ENCODE measurements around the gene SRL. TPM values are rescaled to one million over a fixed set of nuclear protein-coding genes. Genes with fewer than 3 reads are reported as not detected.

SRL gene
- total RNA-seq, 1 experiment from 2014 or later, result not detected

DNA sequence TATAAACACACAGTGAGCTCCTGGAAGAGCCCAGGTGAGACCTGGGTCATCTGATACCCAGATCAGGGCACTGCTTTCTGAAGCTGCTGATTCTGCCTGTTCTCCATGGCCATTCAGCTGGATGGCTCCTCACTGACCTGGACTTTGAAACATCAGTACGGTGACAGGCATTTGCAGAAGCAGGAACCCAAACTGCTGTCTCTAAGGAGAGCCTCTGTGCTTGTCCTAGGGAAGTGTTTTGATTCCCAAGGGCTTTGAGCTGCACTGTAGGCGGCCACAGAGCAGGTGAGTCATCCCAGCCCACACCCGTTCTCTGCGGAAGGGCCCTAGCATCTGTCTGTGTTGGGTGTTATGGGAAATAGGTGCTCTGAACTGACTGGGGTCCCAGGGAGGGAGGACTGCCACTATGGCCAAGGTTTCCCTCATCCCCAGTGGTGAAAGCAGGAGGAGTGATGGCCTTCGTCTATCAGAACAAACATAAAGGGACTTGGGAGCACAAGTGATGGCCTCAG is 64.9 kb downstream of the SRL start:
- POLR2A ChIA-PET, result no interaction called here
- Histone ChIP-seq H3K4me1 (ENCODE audit: control insufficient read depth, insufficient read depth, low read length) (no peaks in the 10 kb centered on the region; the same call in 1 of the 2 replicates), H3K36me3 (ENCODE audit: control insufficient read depth, insufficient read depth, low read length) (no peaks in the 10 kb centered on the region), H3K27me3 (ENCODE audit: control insufficient read depth, insufficient read depth, low read length) (no peaks in the 10 kb centered on the region), H3K9me3 (ENCODE audit: control insufficient read depth, insufficient read depth, low read depth, low read length) (no peaks in the 10 kb centered on the region), H3K27ac (ENCODE audit: low read length) (no peak overlapping the region), H3K4me3 (ENCODE audit: low read depth in 2 of 2, low read length in 2 of 2) (no peak overlapping the region)
- intact Hi-C loops (cut with micrococcal nuclease; ENCODE audit: unreplicated experiment), result no loop called here
- peak; percentile 73; the same call in 1 of the 2 replicates for ATAC-seq
- BruUV-seq (replicated peaks), result no TSS peak
- CTCF ChIA-PET, result interaction anchor here (0.6 kb wide), 2 partner anchors 24 to 77 kb away, joined by 3 to 5 read pairs; no protein-coding TSS in a partner anchor
- in situ Hi-C loops (cut with HindIII; ENCODE audit: low pct_unique_long_range_greater_than_20kb, low sequenced_read_pairs), result no loop called here
- TF ChIP-seq POLR2AphosphoS5 (IDR thresholded peaks at IDR 0.05; ENCODE audit: low read depth, low read length), result no peak
- TF ChIP-seq, protein P1, sequence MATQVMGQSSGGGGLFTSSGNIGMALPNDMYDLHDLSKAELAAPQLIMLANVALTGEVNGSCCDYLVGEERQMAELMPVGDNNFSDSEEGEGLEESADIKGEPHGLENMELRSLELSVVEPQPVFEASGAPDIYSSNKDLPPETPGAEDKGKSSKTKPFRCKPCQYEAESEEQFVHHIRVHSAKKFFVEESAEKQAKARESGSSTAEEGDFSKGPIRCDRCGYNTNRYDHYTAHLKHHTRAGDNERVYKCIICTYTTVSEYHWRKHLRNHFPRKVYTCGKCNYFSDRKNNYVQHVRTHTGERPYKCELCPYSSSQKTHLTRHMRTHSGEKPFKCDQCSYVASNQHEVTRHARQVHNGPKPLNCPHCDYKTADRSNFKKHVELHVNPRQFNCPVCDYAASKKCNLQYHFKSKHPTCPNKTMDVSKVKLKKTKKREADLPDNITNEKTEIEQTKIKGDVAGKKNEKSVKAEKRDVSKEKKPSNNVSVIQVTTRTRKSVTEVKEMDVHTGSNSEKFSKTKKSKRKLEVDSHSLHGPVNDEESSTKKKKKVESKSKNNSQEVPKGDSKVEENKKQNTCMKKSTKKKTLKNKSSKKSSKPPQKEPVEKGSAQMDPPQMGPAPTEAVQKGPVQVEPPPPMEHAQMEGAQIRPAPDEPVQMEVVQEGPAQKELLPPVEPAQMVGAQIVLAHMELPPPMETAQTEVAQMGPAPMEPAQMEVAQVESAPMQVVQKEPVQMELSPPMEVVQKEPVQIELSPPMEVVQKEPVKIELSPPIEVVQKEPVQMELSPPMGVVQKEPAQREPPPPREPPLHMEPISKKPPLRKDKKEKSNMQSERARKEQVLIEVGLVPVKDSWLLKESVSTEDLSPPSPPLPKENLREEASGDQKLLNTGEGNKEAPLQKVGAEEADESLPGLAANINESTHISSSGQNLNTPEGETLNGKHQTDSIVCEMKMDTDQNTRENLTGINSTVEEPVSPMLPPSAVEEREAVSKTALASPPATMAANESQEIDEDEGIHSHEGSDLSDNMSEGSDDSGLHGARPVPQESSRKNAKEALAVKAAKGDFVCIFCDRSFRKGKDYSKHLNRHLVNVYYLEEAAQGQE (IDR thresholded peaks at IDR 0.05; ENCODE audit: insufficient read depth in 1 of 2, low read depth in 2 of 2, low read length in 1 of 2), result no peak
- no peak for TF ChIP-seq SIN3A (IDR thresholded peaks at IDR 0.05; ENCODE audit: borderline replicate concordance, insufficient read depth, low read depth, low read length)
- TF ChIP-seq, protein P2, sequence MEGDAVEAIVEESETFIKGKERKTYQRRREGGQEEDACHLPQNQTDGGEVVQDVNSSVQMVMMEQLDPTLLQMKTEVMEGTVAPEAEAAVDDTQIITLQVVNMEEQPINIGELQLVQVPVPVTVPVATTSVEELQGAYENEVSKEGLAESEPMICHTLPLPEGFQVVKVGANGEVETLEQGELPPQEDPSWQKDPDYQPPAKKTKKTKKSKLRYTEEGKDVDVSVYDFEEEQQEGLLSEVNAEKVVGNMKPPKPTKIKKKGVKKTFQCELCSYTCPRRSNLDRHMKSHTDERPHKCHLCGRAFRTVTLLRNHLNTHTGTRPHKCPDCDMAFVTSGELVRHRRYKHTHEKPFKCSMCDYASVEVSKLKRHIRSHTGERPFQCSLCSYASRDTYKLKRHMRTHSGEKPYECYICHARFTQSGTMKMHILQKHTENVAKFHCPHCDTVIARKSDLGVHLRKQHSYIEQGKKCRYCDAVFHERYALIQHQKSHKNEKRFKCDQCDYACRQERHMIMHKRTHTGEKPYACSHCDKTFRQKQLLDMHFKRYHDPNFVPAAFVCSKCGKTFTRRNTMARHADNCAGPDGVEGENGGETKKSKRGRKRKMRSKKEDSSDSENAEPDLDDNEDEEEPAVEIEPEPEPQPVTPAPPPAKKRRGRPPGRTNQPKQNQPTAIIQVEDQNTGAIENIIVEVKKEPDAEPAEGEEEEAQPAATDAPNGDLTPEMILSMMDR (IDR thresholded peaks at IDR 0.05), result no peak
- TF ChIP-seq TCF7L2 (IDR thresholded peaks at IDR 0.05; ENCODE audit: low read depth, low read length), result no peak
- no peak for DNase-seq (ENCODE audit: low read depth, low spot score)

DNA sequence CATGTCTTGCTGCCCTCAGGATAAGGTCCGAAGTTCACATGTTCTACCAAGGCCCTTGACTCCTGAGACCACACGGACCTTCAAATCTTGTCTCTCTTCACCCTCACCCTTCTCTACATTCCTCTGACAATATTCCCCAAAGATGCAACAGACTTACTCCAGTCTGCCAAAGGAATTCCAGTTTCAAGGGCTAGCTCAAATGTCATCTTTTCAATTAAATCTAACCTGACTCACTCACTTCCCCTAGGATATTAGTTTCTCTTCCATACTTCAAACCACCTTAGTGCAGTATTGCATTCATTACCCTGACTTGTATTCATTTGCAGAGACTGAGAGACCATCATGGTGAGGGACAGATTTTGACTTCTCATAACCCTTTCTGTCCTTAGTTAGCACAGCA is 66.0 kb downstream of the SRL start:
- intact Hi-C loops (cut with micrococcal nuclease; ENCODE audit: unreplicated experiment), result no loop called here
- Histone ChIP-seq H3K27ac (ENCODE audit: low read length) (no peak overlapping the region), H3K4me1 (ENCODE audit: control insufficient read depth, insufficient read depth, low read length) (no peaks in the 10 kb centered on the region; the same call in 1 of the 2 replicates), H3K36me3 (ENCODE audit: control insufficient read depth, insufficient read depth, low read length) (no peaks in the 10 kb centered on the region), H3K9me3 (ENCODE audit: control insufficient read depth, insufficient read depth, low read depth, low read length) (no peaks in the 10 kb centered on the region), H3K27me3 (ENCODE audit: control insufficient read depth, insufficient read depth, low read length) (no peaks in the 10 kb centered on the region), H3K4me3 (ENCODE audit: low read depth in 2 of 2, low read length in 2 of 2) (no peak overlapping the region)
- DNase-seq (ENCODE audit: low read depth, low spot score), result no peak
- TF ChIP-seq SIN3A (IDR thresholded peaks at IDR 0.05; ENCODE audit: borderline replicate concordance, insufficient read depth, low read depth, low read length) (no peak), POLR2AphosphoS5 (IDR thresholded peaks at IDR 0.05; ENCODE audit: low read depth, low read length) (no peak), TCF7L2 (IDR thresholded peaks at IDR 0.05; ENCODE audit: low read depth, low read length) (no peak)
- TF ChIP-seq, protein P1 (IDR thresholded peaks at IDR 0.05; ENCODE audit: insufficient read depth in 1 of 2, low read depth in 2 of 2, low read length in 1 of 2), result no peak
- TF ChIP-seq, protein P2 (IDR thresholded peaks at IDR 0.05), result no peak
- ChIA-PET POLR2A (no interaction called here), CTCF (interaction anchor here (0.7 kb wide), 1 partner anchor 62 kb away, joined by 5 read pairs; no protein-coding TSS in a partner anchor)
- BruUV-seq (replicated peaks), result no TSS peak
- in situ Hi-C loops (cut with HindIII; ENCODE audit: low pct_unique_long_range_greater_than_20kb, low sequenced_read_pairs), result no loop called here
- ATAC-seq, result no peak
